HG03439 (cell line): ENCODE measurements around the gene CDH12.
"Not testable (repeated sequence)": the region's sequence is repeated elsewhere in the genome, so short reads cannot be mapped to it uniquely, and the experiment has no call there.

Experiments
- ATAC-seq: cut with Tn5 transposase; IDR thresholded peaks from one replicate; pipeline ENCODE4 v1.9.1; 2021; ENCODE audit warnings: mild to moderate bottlenecking, moderate library complexity; ENCODE audit not compliant: unreplicated experiment

Gene CDH12

GRCh38 chr5:22651355-22651754 lies 201.8 kb downstream of the CDH12 start:
- ATAC-seq: no peak

- ATAC-seq: no peak
These were observed 202.6 kb downstream of the CDH12 start for GRCh38 chr5:22650511-22650910.

- no peak for ATAC-seq
These were observed 204.1 kb downstream of the CDH12 start for GRCh38 chr5:22649074-22649473.

- ATAC-seq: no peak
These were observed 208.3 kb downstream of the CDH12 start for GRCh38 chr5:22644859-22645258.

GRCh38 chr5:22643356-22643755 lies 209.8 kb downstream of the CDH12 start:
- ATAC-seq: no peak

GRCh38 chr5:22631683-22632082 lies 221.5 kb downstream of the CDH12 start:
- no peak for ATAC-seq

GRCh38 chr5:22627029-22627428 lies 226.1 kb downstream of the CDH12 start:
- ATAC-seq: no peak

- ATAC-seq: no peak
These were observed 227.7 kb downstream of the CDH12 start for GRCh38 chr5:22625451-22625850.

GRCh38 chr5:22621084-22621483 lies 232.1 kb downstream of the CDH12 start:
- ATAC-seq: no peak

GRCh38 chr5:22615964-22616363 lies 237.2 kb downstream of the CDH12 start:
- ATAC-seq: no peak

- ATAC-seq: no peak
These were observed 238.6 kb downstream of the CDH12 start for GRCh38 chr5:22614486-22615094.

- no peak for ATAC-seq
These were observed 240.2 kb downstream of the CDH12 start for GRCh38 chr5:22612928-22613327.

- no peak for ATAC-seq
These were observed 241.8 kb downstream of the CDH12 start for GRCh38 chr5:22611327-22611726.

GRCh38 chr5:22607498-22607897 lies 245.6 kb downstream of the CDH12 start:
- not testable (repeated sequence) for ATAC-seq

- ATAC-seq: no peak
These were observed 247.7 kb downstream of the CDH12 start for GRCh38 chr5:22605473-22605872.

- ATAC-seq: no peak
These were observed 248.4 kb downstream of the CDH12 start for GRCh38 chr5:22604711-22605110.

- ATAC-seq: no peak
These were observed 254.3 kb downstream of the CDH12 start for GRCh38 chr5:22598796-22599195.

GRCh38 chr5:22596404-22596970 lies 256.7 kb downstream of the CDH12 start:
- ATAC-seq: no peak

GRCh38 chr5:22594491-22594890 lies 258.7 kb downstream of the CDH12 start:
- ATAC-seq: no peak

GRCh38 chr5:22593592-22593991 lies 259.6 kb downstream of the CDH12 start:
- peak; percentile 94 for ATAC-seq

- ATAC-seq: no peak
These were observed 261.7 kb downstream of the CDH12 start for GRCh38 chr5:22591461-22591860.

GRCh38 chr5:22590677-22591268 lies 262.4 kb downstream of the CDH12 start:
- ATAC-seq: no peak

- no peak for ATAC-seq
These were observed 275.4 kb downstream of the CDH12 start for GRCh38 chr5:22577711-22578110.
